Activated CD8-positive, alpha-beta memory T cell treated with anti-CD3 and anti-CD28 coated beads, Interleukin-2, amount 50 U/mL, for 1 hour (primary cell): Measurements from ENCODE around the gene WNT8A.

Source experiments
- DNase-seq: peaks from one replicate; pipeline ENCODE4 v3.0.0-alpha.2; 2020; ENCODE audit errors: extremely low read depth

Gene WNT8A

GRCh38 chr5:138140268-138140667, 56.4 kb downstream of the WNT8A start:
- no peak for DNase-seq
